Measurements from ENCODE around the gene EIF1AX.
"Not testable (repeated sequence)": the region's sequence is repeated elsewhere in the genome, so short reads cannot be mapped to it uniquely, and the experiment has no call there.

Gene EIF1AX

DNA sequence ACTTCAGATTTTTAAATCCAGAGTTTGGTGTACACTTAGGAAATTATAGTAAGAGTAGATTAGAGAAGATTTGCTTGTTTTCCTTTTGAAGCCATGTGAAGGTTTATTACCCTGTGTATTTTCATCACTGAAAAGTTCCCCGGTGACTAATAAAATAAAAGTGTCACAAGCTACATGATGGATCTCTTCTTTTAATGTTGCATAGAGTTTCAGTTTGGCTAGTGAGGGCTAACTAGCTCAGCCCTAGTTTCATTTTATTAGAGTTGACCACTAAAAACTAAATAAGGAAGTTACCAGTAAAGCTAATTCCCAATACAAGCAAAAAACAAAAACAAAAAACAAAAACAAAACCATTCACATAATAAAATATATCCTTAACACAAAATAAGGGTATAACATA, 14.8 kb downstream of the EIF1AX start:
- not testable (repeated sequence) for DNase-seq (ENCODE audit: low spot score)

DNA sequence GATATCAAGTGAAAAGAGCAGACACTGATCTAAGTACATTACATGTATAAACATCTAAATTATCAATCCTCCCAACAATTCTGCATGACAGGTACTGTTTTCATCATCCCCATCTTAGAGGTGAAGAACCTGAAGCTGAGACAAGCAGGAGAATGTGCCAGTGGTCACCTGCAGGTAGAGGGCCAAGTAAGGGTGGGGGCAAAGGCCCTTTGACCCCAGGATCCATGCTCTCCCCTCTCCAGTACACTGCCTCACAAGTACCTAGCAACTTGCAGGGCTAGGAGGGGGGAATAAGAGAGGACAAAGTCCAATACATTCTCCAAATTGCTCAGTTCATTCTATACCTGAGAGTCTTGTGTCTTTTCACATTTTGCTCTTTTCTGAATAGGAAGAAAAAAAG, 16.7 kb downstream of the EIF1AX start:
- no peak for DNase-seq (ENCODE audit: low spot score)

DNA sequence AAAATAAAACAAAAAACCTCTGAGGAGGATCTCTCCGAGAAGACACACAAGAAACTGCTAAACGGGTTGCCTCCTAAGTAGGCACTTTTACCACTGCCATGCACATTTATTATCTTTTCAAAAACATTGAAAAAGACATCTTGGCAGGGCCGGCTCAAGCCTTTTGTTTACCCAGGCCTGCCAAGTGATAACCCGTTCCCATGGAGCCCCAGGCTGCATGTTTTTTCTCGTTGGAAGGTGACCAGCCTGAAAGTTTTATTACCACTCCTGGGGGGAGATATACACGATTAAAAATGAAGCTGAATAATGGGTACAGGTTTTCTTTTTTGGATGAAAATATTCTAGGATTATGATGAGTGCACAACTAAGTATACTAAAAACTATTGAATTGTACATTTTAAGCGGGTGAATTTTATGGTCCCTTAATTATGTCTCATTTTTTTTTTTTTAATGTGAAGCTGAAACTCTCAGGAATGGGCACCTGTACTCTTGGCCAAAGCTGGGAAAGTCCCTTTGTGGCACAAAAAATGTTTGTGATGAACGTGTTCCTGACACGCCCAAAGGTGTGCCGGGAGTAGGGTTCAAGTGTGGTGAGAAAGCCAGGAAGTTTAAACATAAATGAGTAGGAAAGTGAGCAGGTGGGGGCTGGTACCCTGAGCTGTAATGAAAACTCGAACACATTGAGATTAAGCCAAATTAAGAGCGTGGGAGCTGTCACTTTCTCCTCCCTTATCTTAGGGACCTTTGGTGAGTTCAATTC, 23.4 kb downstream of the EIF1AX start:
- DNase-seq (ENCODE audit: low spot score), result no peak

DNA sequence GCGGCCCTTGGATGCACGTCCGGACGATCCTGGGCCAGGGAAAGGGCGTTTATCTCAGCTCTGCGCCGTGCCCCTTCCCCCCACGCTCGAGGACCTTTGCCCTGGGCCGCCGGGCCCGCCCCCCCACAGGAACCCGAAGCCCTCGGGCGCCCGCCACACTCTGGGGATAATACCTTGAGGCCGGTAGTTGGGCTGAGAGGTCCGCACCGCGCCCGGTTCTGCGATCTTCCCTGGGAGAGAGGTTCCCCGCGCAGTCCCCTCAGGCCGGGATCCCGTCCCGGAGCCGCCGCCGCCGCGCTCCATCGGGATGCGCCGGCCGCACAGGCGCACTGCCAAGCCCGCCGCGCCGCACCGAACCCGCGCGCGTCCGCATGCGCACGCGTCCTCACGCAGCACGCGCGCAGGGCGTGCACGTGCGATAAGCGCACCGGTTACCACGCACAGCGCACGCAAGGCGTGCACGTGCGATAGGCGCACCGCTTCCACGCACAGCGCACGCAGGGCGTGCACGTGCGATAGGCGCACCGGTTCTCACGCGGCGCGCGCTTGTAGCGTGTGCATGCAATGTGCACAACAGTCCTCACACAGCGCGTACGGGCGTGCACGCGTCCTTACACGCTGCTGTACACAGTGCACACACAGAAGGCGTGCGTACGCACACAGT, 24.9 kb downstream of the EIF1AX start, which contains the start of gene MAP7D2:
MAP7D2 (minus strand) TSS at position 331 of the 664 bp plus-strand sequence; CDS start at position 303, 28 bp downstream.
- DNase-seq (ENCODE audit: low spot score), result no peak

- no peak for DNase-seq (ENCODE audit: low spot score)
Measured at GRCh38 chrX:20116087-20116576, 25.5 kb downstream of the EIF1AX start.

GRCh38 chrX:20112022-20112774, 29.4 kb downstream of the EIF1AX start:
- no peak for DNase-seq (ENCODE audit: low spot score)

DNA sequence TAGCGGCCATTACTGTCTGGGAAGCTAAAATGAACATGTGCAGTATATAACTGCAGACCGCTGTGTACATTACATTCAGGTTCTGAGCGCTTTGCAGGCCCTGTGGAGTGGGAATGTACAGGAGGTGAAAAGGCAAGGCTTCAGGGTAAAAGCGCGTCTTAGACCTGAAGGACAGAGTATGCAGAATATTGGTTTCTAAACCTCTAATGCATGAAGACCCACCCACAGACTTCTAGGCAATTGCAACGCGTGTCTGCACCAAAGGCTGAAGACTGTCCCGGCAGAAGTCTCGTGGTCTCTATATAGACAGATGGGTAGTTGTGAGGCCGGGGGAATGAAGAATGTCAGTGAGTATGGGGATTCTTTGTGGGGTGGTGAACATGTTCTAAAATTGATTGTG, 30.4 kb downstream of the EIF1AX start:
- DNase-seq (ENCODE audit: low spot score), result no peak

DNA sequence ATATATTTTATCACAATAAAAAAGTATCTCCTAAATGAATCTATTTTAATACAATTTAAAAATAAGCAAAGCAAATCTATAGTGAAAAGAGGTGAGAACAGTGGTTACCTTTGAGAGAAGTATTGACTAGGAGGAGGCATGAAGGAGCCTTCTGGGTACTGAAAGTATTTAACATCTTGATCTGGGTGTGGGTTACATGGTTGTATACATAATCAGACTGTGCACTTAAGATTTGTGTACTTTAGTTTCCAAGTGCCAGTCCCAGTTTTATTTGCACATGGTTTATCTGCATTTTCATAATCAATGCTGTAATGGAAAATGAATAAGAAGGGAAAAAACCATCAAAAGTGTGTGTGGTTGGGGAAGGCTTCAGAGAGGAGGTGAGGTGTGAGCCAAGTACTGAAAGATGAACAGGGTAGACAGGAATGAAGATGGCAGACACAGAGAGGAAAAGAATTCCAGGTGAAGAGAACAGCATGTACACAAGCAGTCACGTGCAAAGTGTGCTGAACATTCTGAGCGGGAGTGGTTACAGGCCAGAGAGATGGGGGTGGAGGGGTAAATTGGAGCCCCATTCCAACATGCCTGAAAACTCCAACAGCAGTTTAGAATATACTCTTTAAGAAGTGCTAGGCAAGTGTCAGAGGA, 39.6 kb downstream of the EIF1AX start:
- DNase-seq (ENCODE audit: low spot score), result no peak

GRCh38 chrX:20091499-20091898, 50.1 kb downstream of the EIF1AX start:
- no peak for DNase-seq (ENCODE audit: low spot score)

GRCh38 chrX:20089845-20090244, 51.8 kb downstream of the EIF1AX start:
- no peak for DNase-seq (ENCODE audit: low spot score)

DNA sequence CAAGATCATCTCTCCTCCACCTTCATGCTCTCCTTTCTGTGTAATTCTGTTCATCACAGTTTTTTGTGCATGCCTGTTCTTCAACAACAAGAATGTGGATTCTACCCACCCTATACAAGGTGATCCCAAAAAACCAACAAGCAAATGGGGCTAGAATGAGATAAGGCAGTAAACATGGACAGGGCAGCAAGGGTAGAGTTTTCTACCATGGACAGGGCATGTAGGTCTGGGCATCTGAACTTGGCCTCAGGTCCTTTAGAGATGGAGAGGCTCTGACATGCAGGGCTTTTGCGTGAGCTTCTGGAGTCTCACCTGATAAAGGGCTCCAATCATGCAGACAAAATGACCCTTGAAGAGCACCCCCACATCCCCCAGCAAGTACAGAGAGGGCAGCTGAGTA, 61.4 kb downstream of the EIF1AX start:
- no peak for DNase-seq (ENCODE audit: low spot score)
